Femur (tissue), 1 donor: Measurements from ENCODE around the gene KCNK5.

Experiments
- DNase-seq: peaks from one replicate; pipeline ENCODE4 v3.0.0-alpha.2; 2017

The KCNK5 gene

GRCh38 chr6:39228992-39229767 lies at the start of gene KCNK5:
TSS of gene KCNK5 (minus strand) at chr6:39229475. CDS start at chr6:39229111, 364 bp downstream.
- DNase-seq: peak; percentile 78

- DNase-seq: no peak
These were observed 47.2 kb upstream of the KCNK5 start for GRCh38 chr6:39276379-39276995.

GRCh38 chr6:39274903-39275302 lies 45.6 kb upstream of the KCNK5 start:
- no peak for DNase-seq

GRCh38 chr6:39274471-39274870 lies 45.2 kb upstream of the KCNK5 start:
- DNase-seq: no peak

GRCh38 chr6:39273406-39273821 lies 44.1 kb upstream of the KCNK5 start:
- DNase-seq: no peak

- DNase-seq: no peak
These were observed 40.7 kb upstream of the KCNK5 start for GRCh38 chr6:39269961-39270360.

- DNase-seq: no peak
These were observed 39.4 kb upstream of the KCNK5 start for GRCh38 chr6:39268721-39269120.

GRCh38 chr6:39268171-39268570 lies 38.9 kb upstream of the KCNK5 start:
- DNase-seq: no peak

- no peak for DNase-seq
These were observed 37.6 kb upstream of the KCNK5 start for GRCh38 chr6:39266782-39267355.

- no peak for DNase-seq
These were observed 37.1 kb upstream of the KCNK5 start for GRCh38 chr6:39266375-39266774.

- no peak for DNase-seq
These were observed 34.2 kb upstream of the KCNK5 start for GRCh38 chr6:39263303-39264037.

GRCh38 chr6:39261751-39262150 lies 32.5 kb upstream of the KCNK5 start:
- DNase-seq: no peak

GRCh38 chr6:39260953-39261352 lies 31.7 kb upstream of the KCNK5 start:
- no peak for DNase-seq

GRCh38 chr6:39260456-39260855 lies 31.2 kb upstream of the KCNK5 start:
- no peak for DNase-seq

GRCh38 chr6:39256294-39256940 lies 27.1 kb upstream of the KCNK5 start:
- no peak for DNase-seq

- no peak for DNase-seq
These were observed 25.8 kb upstream of the KCNK5 start for GRCh38 chr6:39254999-39255535.

- DNase-seq: no peak
These were observed 22.1 kb upstream of the KCNK5 start for GRCh38 chr6:39251406-39251805.

GRCh38 chr6:39250507-39250906 lies 21.2 kb upstream of the KCNK5 start:
- no peak for DNase-seq

GRCh38 chr6:39249278-39249677 lies 20.0 kb upstream of the KCNK5 start:
- DNase-seq: no peak

GRCh38 chr6:39247667-39248194 lies 18.5 kb upstream of the KCNK5 start:
- DNase-seq: no peak

- peak; percentile 33 for DNase-seq
These were observed 14.5 kb upstream of the KCNK5 start for GRCh38 chr6:39243809-39244208.

GRCh38 chr6:39240155-39240757 lies 11.0 kb upstream of the KCNK5 start:
- DNase-seq: no peak
